PC-9 (cell line): Measurements from ENCODE around the gene PTPRT. TPM values are rescaled to one million over a fixed set of nuclear protein-coding genes. Genes with fewer than 3 reads are reported as not detected.

ENCODE experiments used
- BruUV-seq: library from RNA; stranded (reverse); fragments of 400-500 nt; replicated peaks from 2 replicates; lab custom pipeline; 2021; lab: Mats Ljungman, UMichigan
- CTCF ChIA-PET: fragments of 300-600 bp; sonication (Branson Sonifier 250); formaldehyde crosslinking; loops from one replicate; lab custom pipeline; 2022; ENCODE audit warnings: antibody characterized with exemption; lab: Charles Lee
- POLR2A ChIA-PET: fragments of 300-600 bp; sonication (Branson Sonifier 250); formaldehyde crosslinking; loops from one replicate; lab custom pipeline; 2022; ENCODE audit warnings: antibody characterized with exemption; ENCODE audit not compliant: unreplicated experiment; lab: Charles Lee
- DNase-seq, 2 experiments: peaks; one replicate each; pipeline versions ENCODE4 v3.0.0 to v3.0.0-alpha.2; 2015 to 2022; ENCODE audit warnings: mixed read lengths in 1 of 2
- H2AFZ ChIP-seq: fragments of 200-600 bp; sonication (generic); 2 replicates; pipeline ENCODE4 v1.8.1; 2017; ENCODE audit warnings: antibody characterized with exemption
- H3F3A ChIP-seq: fragments of 200-600 bp; sonication (generic); 2 replicates; pipeline ENCODE4 v1.8.1; 2017; ENCODE audit warnings: antibody characterized with exemption, mild to moderate bottlenecking, low read depth; ENCODE audit not compliant: insufficient read depth
- H3K27ac ChIP-seq: fragments of 200-600 bp; sonication (generic); 2 replicates; pipeline ENCODE4 v1.6.1; 2016; ENCODE audit warnings: mixed run types
- H3K27me3 ChIP-seq: fragments of 200-600 bp; sonication (generic); 2 replicates; pipeline ENCODE4 v1.6.1; 2016; ENCODE audit warnings: low read depth, mixed run types; ENCODE audit not compliant: insufficient read depth
- H3K36me3 ChIP-seq: fragments of 200-600 bp; sonication (generic); 2 replicates; pipeline ENCODE4 v1.6.1; 2016; ENCODE audit warnings: low read depth, mixed run types
- H3K4me1 ChIP-seq: fragments of 200-600 bp; sonication (generic); replicated peaks from 2 replicates; pipeline ENCODE4 v1.6.1; 2016; ENCODE audit warnings: mixed run types; ENCODE audit not compliant: insufficient read depth
- H3K4me2 ChIP-seq: fragments of 200-600 bp; sonication (generic); 2 replicates; pipeline ENCODE4 v1.6.1; 2017; ENCODE audit warnings: mixed run types
- H3K4me3 ChIP-seq: fragments of 200-600 bp; sonication (generic); 2 replicates; pipeline ENCODE4 v1.6.1; 2016; ENCODE audit warnings: mixed run types
- H3K79me2 ChIP-seq: fragments of 200-600 bp; sonication (generic); 2 replicates; pipeline ENCODE4 v1.6.1; 2017; ENCODE audit warnings: low read depth, mixed run types
- H3K9me2 ChIP-seq: fragments of 200-600 bp; sonication (generic); 2 replicates; pipeline ENCODE4 v1.8.1; 2017; ENCODE audit warnings: mild to moderate bottlenecking; ENCODE audit not compliant: insufficient read depth
- H3K9me3 ChIP-seq: fragments of 200-600 bp; sonication (generic); 2 replicates; pipeline ENCODE4 v1.8.1; 2016; ENCODE audit warnings: low read depth; ENCODE audit not compliant: insufficient read depth
- H4K20me1 ChIP-seq: fragments of 200-600 bp; sonication (generic); 2 replicates; pipeline ENCODE4 v1.8.1; 2017; ENCODE audit not compliant: insufficient read depth
- CTCF ChIP-seq: fragments of 200-600 bp; sonication (generic); conservative IDR thresholded peaks from 2 replicates; pipeline ENCODE4 v1.6.1; 2017; ENCODE audit warnings: mixed run types, antibody characterized with exemption, mild to moderate bottlenecking, moderate library complexity
- EZH2 ChIP-seq: fragments of 200-600 bp; sonication (generic); IDR thresholded peaks from 2 replicates; pipeline ENCODE4 v1.8.0; 2017; ENCODE audit warnings: antibody characterized with exemption, low read depth
- intact Hi-C: fragments of 100-400 bp; cut with micrococcal nuclease; formaldehyde crosslinking; loops from one replicate; pipeline ENCODE4 v1.10.0; 2022; ENCODE audit not compliant: unreplicated experiment
- total RNA-seq: library from RNA; stranded (reverse); gene quantifications from 2 replicates; pipeline ENCODE4 v1.2.3, GENCODE V29; 2021

Gene PTPRT
- total RNA-seq, 1 experiment from 2014 or later: not detected

DNA sequence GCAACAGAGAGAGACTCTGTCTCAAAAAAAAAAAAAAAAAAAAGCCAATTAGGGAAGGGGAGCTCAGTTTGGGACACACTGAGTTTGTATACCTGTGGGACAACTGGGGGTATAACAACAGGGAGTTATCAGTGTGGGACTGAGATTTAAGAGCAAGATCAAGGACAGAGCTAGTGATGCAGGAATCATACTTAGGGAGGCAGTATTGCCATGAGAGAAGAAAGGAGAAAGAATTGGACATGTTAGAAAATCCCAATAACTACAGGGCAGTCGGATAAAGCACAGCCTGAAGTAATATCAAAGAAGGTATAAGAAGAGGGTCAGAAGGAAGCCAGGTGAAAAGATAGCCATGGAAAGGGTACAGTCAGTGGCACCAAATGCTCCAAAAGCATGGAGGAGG, 121.2 kb downstream of the PTPRT start:
- no TSS peak for BruUV-seq
- intact Hi-C loops: no loop called here
- Histone ChIP-seq H3K4me3 (no peak overlapping the region), H3F3A (no peaks in the 10 kb centered on the region), H3K27me3 (no peaks in the 10 kb centered on the region), H3K79me2 (no peaks in the 10 kb centered on the region), H3K4me2 (no peak overlapping the region), H3K36me3 (no peaks in the 10 kb centered on the region), H2AFZ (no peak overlapping the region), H3K9me3 (no peaks in the 10 kb centered on the region), H4K20me1 (no peaks in the 10 kb centered on the region; the same call in 1 of the 2 replicates), H3K4me1 (no peaks in the 10 kb centered on the region), H3K27ac (no peak overlapping the region), H3K9me2 (no peaks in the 10 kb centered on the region)
- no peak for DNase-seq
- POLR2A ChIA-PET: interaction anchor here (0.6 kb wide), 1 partner anchor 1222 kb away, joined by 3 read pairs; no protein-coding TSS in a partner anchor
- CTCF ChIA-PET: no interaction called here
- no peak for TF ChIP-seq CTCF
- no peak for TF ChIP-seq EZH2

- no peaks in the 10 kb centered on the region for H3K9me2 ChIP-seq
- H3F3A ChIP-seq: no peaks in the 10 kb centered on the region
- no TSS peak for BruUV-seq
- H3K4me2 ChIP-seq: no peak overlapping the region
- H3K9me3 ChIP-seq: no peaks in the 10 kb centered on the region
- no peaks in the 10 kb centered on the region for H3K27me3 ChIP-seq
- no peak overlapping the region for H3K27ac ChIP-seq
- no peak overlapping the region for H3K4me3 ChIP-seq
- POLR2A ChIA-PET: no interaction called here
- no peak overlapping the region for H2AFZ ChIP-seq
- no peaks in the 10 kb centered on the region; the same call in 1 of the 2 replicates for H4K20me1 ChIP-seq
- TF ChIP-seq EZH2 (no peak), CTCF (no peak)
- H3K79me2 ChIP-seq: no peaks in the 10 kb centered on the region
- H3K36me3 ChIP-seq: no peaks in the 10 kb centered on the region
- DNase-seq: peak in 1 of 2 experiments; percentile 12
- CTCF ChIA-PET: no interaction called here
- intact Hi-C loops: no loop called here
- H3K4me1 ChIP-seq: no peaks in the 10 kb centered on the region
Measured at GRCh38 chr20:43066125-43066524, 123.6 kb downstream of the PTPRT start.

- Histone ChIP-seq H3K27ac (no peak overlapping the region), H3F3A (no peaks in the 10 kb centered on the region), H3K4me3 (no peak overlapping the region), H3K4me1 (no peaks in the 10 kb centered on the region), H4K20me1 (no peaks in the 10 kb centered on the region; the same call in 1 of the 2 replicates), H3K27me3 (no peaks in the 10 kb centered on the region), H3K36me3 (no peaks in the 10 kb centered on the region), H3K4me2 (no peak overlapping the region), H3K79me2 (no peaks in the 10 kb centered on the region), H2AFZ (no peak overlapping the region), H3K9me2 (no peaks in the 10 kb centered on the region), H3K9me3 (no peaks in the 10 kb centered on the region)
- no peak for DNase-seq
- ChIA-PET POLR2A (no interaction called here), CTCF (no interaction called here)
- TF ChIP-seq EZH2: no peak
- TF ChIP-seq CTCF: no peak
- BruUV-seq: no TSS peak
- intact Hi-C loops: no loop called here
Measured at GRCh38 chr20:43065299-43065698, 124.4 kb downstream of the PTPRT start.
